Endothelial cell of umbilical vein (primary cell): ENCODE measurements around the gene PHLPP2. TPM values are rescaled to one million over a fixed set of nuclear protein-coding genes. Genes with fewer than 3 reads are reported as not detected.

Experiments
- BruUV-seq: library from RNA; stranded (reverse); fragments of 400-500 nt; replicated peaks from 2 replicates; lab custom pipeline; 2021; lab: Mats Ljungman, UMichigan
- CTCF ChIA-PET: fragments of 300-600, 350-600 bp; sonication (Branson Sonifier 250); formaldehyde crosslinking; loops from one replicate; lab custom pipeline; 2021; ENCODE audit warnings: antibody characterized with exemption, inconsistent platforms; lab: Charles Lee
- POLR2A ChIA-PET: fragments of 300-600, 350-600 bp; sonication (Branson Sonifier 250); formaldehyde crosslinking; loops from one replicate; lab custom pipeline; 2021; ENCODE audit warnings: antibody characterized with exemption, inconsistent platforms; lab: Charles Lee
- DNase-seq: peaks from one replicate; pipeline ENCODE4 v3.0.0-alpha.2; 2011; ENCODE audit warnings: low read depth, low spot score
- FAIRE-seq: peaks from 2 replicates; lab custom pipeline; 2011; peaks lifted over from hg19 to GRCh38; lab: Jason Lieb, UNC
- H2AFZ ChIP-seq: 2 replicates; pipeline ENCODE4 v1.6.0; 2012; ENCODE audit warnings: low read depth, low read length, control low read depth, inconsistent platforms
- H3K27ac ChIP-seq: 2 replicates; pipeline ENCODE4 v1.5.1; 2011; ENCODE audit warnings: low read depth, mild to moderate bottlenecking, control low read depth, low read length, moderate library complexity; ENCODE audit not compliant: insufficient read depth
- H3K27me3 ChIP-seq, 2 experiments: 2 replicates each; pipeline versions ENCODE4 v1.6.0 to v1.6.1; 2011; ENCODE audit warnings: low read length in 2 of 2, mixed read lengths in 1 of 2; ENCODE audit not compliant: control insufficient read depth in 2 of 2, insufficient read depth in 2 of 2
- H3K36me3 ChIP-seq, 2 experiments: 2 replicates in 1 of 2; 3 replicates in 1 of 2; pipeline ENCODE4 v1.5.1; 2011; ENCODE audit warnings: low read length in 2 of 2, mild to moderate bottlenecking in 1 of 2, moderate library complexity in 1 of 2; ENCODE audit not compliant: control insufficient read depth in 2 of 2, insufficient read depth in 2 of 2; ENCODE audit errors: extremely low read depth in 1 of 2
- H3K4me1 ChIP-seq: 3 replicates; pipeline ENCODE4 v1.5.1; 2011; ENCODE audit warnings: mild to moderate bottlenecking, low read length; ENCODE audit not compliant: control insufficient read depth, insufficient read depth; ENCODE audit errors: extremely low read depth
- H3K4me2 ChIP-seq: 2 replicates; pipeline ENCODE4 v1.6.1; 2011; ENCODE audit warnings: low read length, control low read depth, mixed read lengths; ENCODE audit not compliant: insufficient read depth
- H3K4me3 ChIP-seq, 3 experiments: fragments of 200-600 bp in 1 of 3; sonication (generic), shearing (Covaris generic) in 1 of 3; replicated peaks in 1 of 3; 2 replicates each; pipeline ENCODE4 v1.5.1; 2011 to 2016; ENCODE audit warnings: control low read depth in 3 of 3, low read length in 3 of 3, mild to moderate bottlenecking in 2 of 3, inconsistent platforms in 1 of 3, low read depth in 1 of 3, moderate library complexity in 1 of 3; ENCODE audit not compliant: insufficient read depth in 1 of 3
- H3K79me2 ChIP-seq: 2 replicates; pipeline ENCODE4 v1.6.0; 2012; ENCODE audit warnings: low read length, inconsistent platforms; ENCODE audit not compliant: control insufficient read depth, insufficient read depth
- H3K9ac ChIP-seq: replicated peaks from 2 replicates; pipeline ENCODE3; 2011; ENCODE audit warnings: low read length, control low read depth; ENCODE audit not compliant: insufficient read depth; ENCODE audit errors: extremely low read depth
- H3K9me1 ChIP-seq: replicated peaks from 3 replicates; pipeline ENCODE4 v1.6.0; 2011; ENCODE audit warnings: mild to moderate bottlenecking, low read length; ENCODE audit not compliant: control insufficient read depth, insufficient read depth; ENCODE audit errors: extremely low read depth
- H3K9me3 ChIP-seq: replicated peaks from 2 replicates; pipeline ENCODE4 v1.5.1; 2012; ENCODE audit warnings: low read length, inconsistent platforms; ENCODE audit not compliant: control insufficient read depth, insufficient read depth
- H4K20me1 ChIP-seq: replicated peaks from 2 replicates; pipeline ENCODE3; 2011; ENCODE audit warnings: mild to moderate bottlenecking, low read length; ENCODE audit not compliant: control insufficient read depth, insufficient read depth; ENCODE audit errors: extremely low read depth
- CTCF ChIP-seq, 2 donors: IDR thresholded peaks; 1 replicate in 1 of 2; 2 replicates in 1 of 2; pipeline ENCODE4 v1.5.1; 2011; ENCODE audit warnings: low read length in 2 of 2, mild to moderate bottlenecking in 2 of 2, moderate library complexity in 2 of 2, control low read depth in 1 of 2, inconsistent platforms in 1 of 2, low read depth in 1 of 2; ENCODE audit not compliant: insufficient read depth in 1 of 2; ENCODE audit errors: extremely low read depth in 1 of 2
- EZH2 ChIP-seq: IDR thresholded peaks from 2 replicates; pipeline ENCODE4 v1.6.1; 2012; ENCODE audit warnings: borderline replicate concordance, low read depth, mild to moderate bottlenecking, moderate library complexity, low read length, inconsistent platforms; ENCODE audit not compliant: severe bottlenecking
- FOS ChIP-seq: IDR thresholded peaks from 2 replicates; pipeline ENCODE4 v1.6.1; 2011; ENCODE audit warnings: mild to moderate bottlenecking, low read length, moderate library complexity, borderline replicate concordance; ENCODE audit not compliant: insufficient read depth
- GATA2 ChIP-seq: IDR thresholded peaks from 2 replicates; pipeline ENCODE4 v1.7.0; 2011; ENCODE audit warnings: low read depth, mild to moderate bottlenecking, moderate library complexity, mixed read lengths, low read length; ENCODE audit not compliant: insufficient read length, insufficient read depth
- JUN ChIP-seq: IDR thresholded peaks from 2 replicates; pipeline ENCODE4 v1.6.1; 2011; ENCODE audit warnings: borderline replicate concordance, low read depth; ENCODE audit not compliant: insufficient read length, insufficient read depth
- MAX ChIP-seq: IDR thresholded peaks from 2 replicates; pipeline ENCODE4 v1.6.1; 2011; ENCODE audit not compliant: insufficient read depth, insufficient read length
- MYC ChIP-seq: IDR thresholded peaks from one replicate; pipeline ENCODE4 v1.6.1; 2011; ENCODE audit warnings: mild to moderate bottlenecking, low read depth, low read length
- POLR2A ChIP-seq: IDR thresholded peaks from 2 replicates; pipeline ENCODE4 v1.6.1; 2012; ENCODE audit warnings: low read depth, mild to moderate bottlenecking, control low read depth, low read length
- POLR2AphosphoS5 ChIP-seq: IDR thresholded peaks from 2 replicates; pipeline ENCODE4 v1.6.1; 2012; ENCODE audit warnings: low read depth, mild to moderate bottlenecking, control low read depth, low read length, moderate library complexity; ENCODE audit not compliant: insufficient read depth
- dilution Hi-C: fragments of 300-500 bp; cut with MboI; formaldehyde crosslinking; loops from one replicate; pipeline ENCODE4 v1.15.0; 2019; ENCODE audit warnings: low sequenced_read_pairs; ENCODE audit not compliant: extremely low pct_ligation_motif_present
- intact Hi-C: fragments of 100-400 bp; cut with micrococcal nuclease; formaldehyde crosslinking; loops from one replicate; pipeline ENCODE4 v1.10.0; 2022
- polyA plus RNA-seq, 4 experiments: library from polyadenylated mRNA; depleted of rRNA in 3 of 4; stranded (reverse) in 3 of 4; unstranded in 1 of 4; fragments of >200 nt; gene quantifications; 2 replicates each; pipeline versions ENCODE4 v1.2.1 to v1.2.3, GENCODE V29; 2011 to 2012; ENCODE audit warnings: missing spikeins in 1 of 4
- total RNA-seq: library from RNA; stranded (reverse); gene quantifications from 2 replicates; pipeline ENCODE4 v1.2.3, GENCODE V29; 2021

PHLPP2 gene
- total and polyA plus RNA-seq, 2 donors (not counting 3 experiments of a cell fraction or from before 2014, with no cell fraction given) = 4.1 to 8.0 TPM

GRCh38 chr16:71675380-71675779, 49.1 kb downstream of the PHLPP2 start:
- Histone ChIP-seq H3K9ac (no peak overlapping the region), H3K4me3 (no peak overlapping the region), H3K27me3 (no peaks in the 10 kb centered on the region), H3K79me2 (no peaks in the 10 kb centered on the region), H3K4me1 (no peaks in the 10 kb centered on the region), H3K36me3 (peaks cover 7 to 9% of the 10 kb centered on the region in 2 experiments), H3K9me3 (no peaks in the 10 kb centered on the region), H4K20me1 (no peaks in the 10 kb centered on the region), H3K9me1 (no peaks in the 10 kb centered on the region), H3K27ac (no peak overlapping the region), H3K4me2 (no peak overlapping the region), H2AFZ (no peak overlapping the region)
- FAIRE-seq (no peak), DNase-seq (no peak)
- intact Hi-C loops (no loop called here), dilution Hi-C loops (no loop called here)
- TF ChIP-seq MYC (no peak), GATA2 (no peak), POLR2AphosphoS5 (no peak), POLR2A (no peak), CTCF (IDR thresholded peaks at IDR 0.05; ENCODE audit: extremely low read depth in 1 of 2, insufficient read depth in 1 of 2, low read depth in 1 of 2, low read length in 2 of 2) (no peak), JUN (no peak), EZH2 (no peak), FOS (no peak), MAX (no peak)
- BruUV-seq = no TSS peak
- ChIA-PET POLR2A (no interaction called here), CTCF (no interaction called here)
